H9 (cell line): ENCODE measurements around the gene ACSL4. TPM values are rescaled to one million over a fixed set of nuclear protein-coding genes. Genes with fewer than 3 reads are reported as not detected.

Experiments
- DNase-seq: peaks from one replicate; pipeline ENCODE4 v3.0.0-alpha.2; 2017
- H2AFZ ChIP-seq: one replicate; pipeline ENCODE4 v1.6.1; 2013; ENCODE audit warnings: mild to moderate bottlenecking, low read length, control low read depth, moderate library complexity
- H2AK5ac ChIP-seq: 2 replicates; pipeline ENCODE4 v1.6.1; 2013; ENCODE audit warnings: low read length, control low read depth, mixed read lengths; ENCODE audit not compliant: insufficient read length
- H2BK120ac ChIP-seq: one replicate; pipeline ENCODE4 v1.6.1; 2013; ENCODE audit warnings: low read depth, mild to moderate bottlenecking, low read length, control low read depth, inconsistent platforms; ENCODE audit not compliant: poor library complexity, severe bottlenecking
- H2BK12ac ChIP-seq: 2 replicates; pipeline ENCODE4 v1.6.1; 2013; ENCODE audit warnings: low read length, control low read depth, mixed read lengths, low read depth; ENCODE audit not compliant: insufficient read length
- H2BK15ac ChIP-seq: 2 replicates; pipeline ENCODE4 v1.6.1; 2013; ENCODE audit warnings: low read depth, low read length, control low read depth
- H2BK20ac ChIP-seq: one replicate; pipeline ENCODE4 v1.6.1; 2013; ENCODE audit warnings: low read depth, mild to moderate bottlenecking, low read length, control low read depth, inconsistent platforms; ENCODE audit not compliant: poor library complexity, severe bottlenecking
- H2BK5ac ChIP-seq: 2 replicates; pipeline ENCODE4 v1.6.1; 2013; ENCODE audit warnings: low read length, control low read depth, mixed read lengths; ENCODE audit not compliant: insufficient read length
- H3K14ac ChIP-seq: 2 replicates; pipeline ENCODE4 v1.6.1; 2013; ENCODE audit warnings: low read length, control low read depth; ENCODE audit not compliant: insufficient read depth
- H3K18ac ChIP-seq: 2 replicates; pipeline ENCODE4 v1.6.1; 2013; ENCODE audit warnings: low read depth, mild to moderate bottlenecking, mixed read lengths, low read length, control low read depth; ENCODE audit not compliant: insufficient read length
- H3K23ac ChIP-seq: 2 replicates; pipeline ENCODE4 v1.6.1; 2013; ENCODE audit warnings: low read length, control low read depth, mixed read lengths, low read depth; ENCODE audit not compliant: insufficient read length
- H3K23me2 ChIP-seq: 2 replicates; pipeline ENCODE4 v1.6.1; 2013; ENCODE audit warnings: low read depth, mild to moderate bottlenecking, mixed read lengths, low read length, control low read depth; ENCODE audit not compliant: insufficient read length, poor library complexity, severe bottlenecking
- H3K27ac ChIP-seq: 2 replicates; pipeline ENCODE4 v1.5.1; 2013; ENCODE audit warnings: low read length, control low read depth, mixed read lengths, low read depth; ENCODE audit not compliant: insufficient read length
- H3K27me3 ChIP-seq: 2 replicates; pipeline ENCODE4 v1.6.1; 2013; ENCODE audit warnings: low read length, control low read depth, inconsistent platforms; ENCODE audit not compliant: insufficient read depth
- H3K4ac ChIP-seq: 2 replicates; pipeline ENCODE4 v1.6.1; 2013; ENCODE audit warnings: low read depth, mild to moderate bottlenecking, control low read depth, inconsistent platforms, low read length, moderate library complexity
- H3K4me1 ChIP-seq: 2 replicates; pipeline ENCODE4 v1.6.1; 2013; ENCODE audit warnings: low read length, control low read depth, inconsistent platforms; ENCODE audit not compliant: insufficient read depth
- H3K4me2 ChIP-seq: 2 replicates; pipeline ENCODE4 v1.6.1; 2013; ENCODE audit warnings: low read length, control low read depth, mixed read lengths; ENCODE audit not compliant: insufficient read length, insufficient read depth
- H3K56ac ChIP-seq: 2 replicates; pipeline ENCODE4 v1.6.1; 2013; ENCODE audit warnings: low read depth, mild to moderate bottlenecking, mixed read lengths, low read length, control low read depth; ENCODE audit not compliant: insufficient read length
- H3K79me1 ChIP-seq: 2 replicates; pipeline ENCODE4 v1.6.1; 2013; ENCODE audit warnings: low read depth, mild to moderate bottlenecking, moderate library complexity, low read length, control low read depth, inconsistent platforms; ENCODE audit not compliant: insufficient read depth, poor library complexity, severe bottlenecking
- H3K79me2 ChIP-seq: 2 replicates; pipeline ENCODE4 v1.6.1; 2013; ENCODE audit warnings: low read length, control low read depth, inconsistent platforms; ENCODE audit not compliant: insufficient read depth
- H3K9ac ChIP-seq: 2 replicates; pipeline ENCODE4 v1.6.1; 2013; ENCODE audit warnings: low read length, control low read depth, mixed read lengths; ENCODE audit not compliant: insufficient read length; ENCODE audit errors: extremely low read depth
- H3K9me3 ChIP-seq: one replicate; pipeline ENCODE4 v1.6.1; 2013; ENCODE audit warnings: low read depth, low read length, inconsistent platforms; ENCODE audit not compliant: control insufficient read depth
- H3T11ph ChIP-seq: one replicate; pipeline ENCODE4 v1.6.1; 2013; ENCODE audit warnings: mild to moderate bottlenecking, low read length, control low read depth, inconsistent platforms
- H4K20me1 ChIP-seq: one replicate; pipeline ENCODE4 v1.6.1; 2013; ENCODE audit not compliant: control insufficient read depth, insufficient read length, insufficient read depth
- H4K5ac ChIP-seq: 2 replicates; pipeline ENCODE4 v1.6.1; 2013; ENCODE audit warnings: low read depth, mild to moderate bottlenecking, mixed read lengths, low read length, control low read depth; ENCODE audit not compliant: insufficient read length
- H4K8ac ChIP-seq: replicated peaks from 2 replicates; pipeline ENCODE4 v1.6.1; 2013; ENCODE audit warnings: low read length, control low read depth, mixed read lengths, low read depth; ENCODE audit not compliant: insufficient read length
- H4K91ac ChIP-seq: 2 replicates; pipeline ENCODE4 v1.6.1; 2013; ENCODE audit warnings: low read depth, mild to moderate bottlenecking, moderate library complexity, mixed read lengths, low read length, control low read depth; ENCODE audit not compliant: insufficient read length
- H3K27ac Mint-ChIP-seq, 3 experiments: 2 replicates in 2 of 3; 3 replicates in 1 of 3; pipeline ENCODE4 v1.8.0; 2020 to 2021; ENCODE audit warnings: mixed read lengths in 3 of 3, mild to moderate bottlenecking in 1 of 3, moderate library complexity in 1 of 3
- H3K27me3 Mint-ChIP-seq: 2 replicates; pipeline ENCODE4 v1.8.0; 2021; ENCODE audit warnings: low read depth, mild to moderate bottlenecking, moderate library complexity, mixed read lengths
- H3K36me3 Mint-ChIP-seq, 3 experiments: 2 replicates in 2 of 3; 3 replicates in 1 of 3; pipeline ENCODE4 v1.8.0; 2020 to 2021; ENCODE audit warnings: low read depth in 3 of 3, mixed read lengths in 3 of 3; ENCODE audit not compliant: insufficient read depth in 1 of 3
- H3K4me1 Mint-ChIP-seq, 2 experiments: 2 replicates each; pipeline ENCODE4 v1.8.0; 2020; ENCODE audit warnings: mixed read lengths in 2 of 2
- H3K4me3 Mint-ChIP-seq, 2 experiments: 2 replicates in 1 of 2; 3 replicates in 1 of 2; pipeline ENCODE4 v1.8.0; 2020 to 2021; ENCODE audit warnings: mild to moderate bottlenecking in 2 of 2, mixed read lengths in 2 of 2, moderate library complexity in 1 of 2
- H3K9me3 Mint-ChIP-seq, 2 experiments: 2 replicates in 1 of 2; 3 replicates in 1 of 2; pipeline ENCODE4 v1.8.0; 2020; ENCODE audit warnings: mild to moderate bottlenecking in 2 of 2, mixed read lengths in 2 of 2, moderate library complexity in 1 of 2
- CTCF ChIP-seq: fragments of 200-600 bp; sonication (generic); conservative IDR thresholded peaks from 3 replicates; pipeline ENCODE4 v1.8.0; 2021; ENCODE audit warnings: antibody characterized with exemption, mild to moderate bottlenecking
- WGBS: extraction: QIAGEN DNeasy Blood & Tissue Kit; methylation state at CpG from one replicate; pipeline ENCODE4 v1.1.7; 2013; ENCODE audit warnings: missing lambda C conversion rate, low lambda C conversion rate, mixed read lengths; ENCODE audit not compliant: insufficient read length; ENCODE audit errors: extremely low coverage; 5-methylcytosine and 5-hydroxymethylcytosine counted together
- total RNA-seq: library from RNA; stranded (reverse); gene quantifications from 2 replicates; pipeline ENCODE4 v1.2.1, GENCODE V29; 2021

The ACSL4 gene
- total RNA-seq, 1 experiment from 2014 or later, result 41.6 TPM

GRCh38 chrX:109777749-109778148 lies 44.7 kb upstream of the ACSL4 start:
- H3K36me3 Mint-ChIP-seq, result no peaks in the 10 kb centered on the region
- Histone ChIP-seq H3K9me3 (no peaks in the 10 kb centered on the region), H3K4ac (no peak overlapping the region), H3K4me2 (no peak overlapping the region), H3K27ac (no peak overlapping the region), H4K8ac (no peak overlapping the region), H2BK5ac (no peak overlapping the region), H3K23ac (no peak overlapping the region), H3T11ph (no peak overlapping the region), H3K79me2 (no peaks in the 10 kb centered on the region), H3K4me1 (no peaks in the 10 kb centered on the region; the same call in 1 of the 2 replicates), H2BK120ac (no peak overlapping the region), H3K23me2 (no peaks in the 10 kb centered on the region), H4K20me1 (no peaks in the 10 kb centered on the region), H4K5ac (no peak overlapping the region), H3K79me1 (no peaks in the 10 kb centered on the region), H3K18ac (no peak overlapping the region), H3K27me3 (no peaks in the 10 kb centered on the region), H2AK5ac (no peak overlapping the region), H2BK20ac (no peak overlapping the region), H2BK12ac (no peak overlapping the region), H4K91ac (no peak overlapping the region), H3K14ac (no peak overlapping the region), H3K9ac (no peak overlapping the region), H3K56ac (no peak overlapping the region), H2BK15ac (no peak overlapping the region), H2AFZ (no peak overlapping the region)
- H3K4me1 Mint-ChIP-seq, result peaks cover 16 to 22% of the 10 kb centered on the region in 2 experiments
- no peaks in the 10 kb centered on the region for H3K27me3 Mint-ChIP-seq
- no peak for TF ChIP-seq CTCF
- H3K9me3 Mint-ChIP-seq, result no peaks in the 10 kb centered on the region
- no peak for DNase-seq
- WGBS, result no CpG with 5 or more reads among the region's 4 CpGs
- H3K27ac Mint-ChIP-seq, result no peak overlapping the region
- no peak overlapping the region for H3K4me3 Mint-ChIP-seq
